ENCODE data around the gene OSBPL9.

DNA sequence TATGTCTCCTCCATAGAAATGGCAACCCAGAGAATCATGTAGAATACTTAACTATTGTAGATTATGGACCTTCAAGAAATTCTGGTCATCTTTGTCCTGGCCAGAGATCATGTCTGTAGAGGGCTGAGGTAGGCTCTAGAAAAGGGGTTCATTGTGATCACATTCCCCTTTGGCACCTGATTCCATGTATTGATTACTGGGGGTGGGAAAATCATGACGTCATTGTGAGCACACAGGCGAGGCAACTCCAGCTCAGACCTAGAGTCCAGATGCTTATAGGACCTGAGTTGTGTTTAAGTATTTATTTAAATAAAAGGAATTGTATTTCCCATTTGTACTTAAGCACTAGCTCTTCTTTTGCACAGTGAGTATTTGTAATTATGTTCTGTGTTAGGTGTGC lies 93.1 kb downstream of the OSBPL9 start:
- TF ChIP-seq, protein P1, sequence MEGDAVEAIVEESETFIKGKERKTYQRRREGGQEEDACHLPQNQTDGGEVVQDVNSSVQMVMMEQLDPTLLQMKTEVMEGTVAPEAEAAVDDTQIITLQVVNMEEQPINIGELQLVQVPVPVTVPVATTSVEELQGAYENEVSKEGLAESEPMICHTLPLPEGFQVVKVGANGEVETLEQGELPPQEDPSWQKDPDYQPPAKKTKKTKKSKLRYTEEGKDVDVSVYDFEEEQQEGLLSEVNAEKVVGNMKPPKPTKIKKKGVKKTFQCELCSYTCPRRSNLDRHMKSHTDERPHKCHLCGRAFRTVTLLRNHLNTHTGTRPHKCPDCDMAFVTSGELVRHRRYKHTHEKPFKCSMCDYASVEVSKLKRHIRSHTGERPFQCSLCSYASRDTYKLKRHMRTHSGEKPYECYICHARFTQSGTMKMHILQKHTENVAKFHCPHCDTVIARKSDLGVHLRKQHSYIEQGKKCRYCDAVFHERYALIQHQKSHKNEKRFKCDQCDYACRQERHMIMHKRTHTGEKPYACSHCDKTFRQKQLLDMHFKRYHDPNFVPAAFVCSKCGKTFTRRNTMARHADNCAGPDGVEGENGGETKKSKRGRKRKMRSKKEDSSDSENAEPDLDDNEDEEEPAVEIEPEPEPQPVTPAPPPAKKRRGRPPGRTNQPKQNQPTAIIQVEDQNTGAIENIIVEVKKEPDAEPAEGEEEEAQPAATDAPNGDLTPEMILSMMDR (IDR thresholded peaks at IDR 0.05 in 4 of 5, conservative IDR thresholded peaks at IDR 0.05 in 1 of 5) = no peak
- no peak for TF ChIP-seq POLR2A (IDR thresholded peaks at IDR 0.05)
